NCI-H128 (cell line): ENCODE data around the gene HNRNPR.
"Not testable (repeated sequence)": the region's sequence is repeated elsewhere in the genome, so short reads cannot be mapped to it uniquely, and the experiment has no call there.

Experiments used
- DNase-seq: peaks from one replicate; lab custom pipeline; 2025; ENCODE audit not compliant: unreplicated experiment; lab: John Stamatoyannopoulos, UW

The HNRNPR gene

GRCh38 chr1:23344111-23344986, at the start of gene HNRNPR:
Gene HNRNPR, minus strand, starts transcription at chr1:23344284. Its CDS starts 3,276 bp downstream, at chr1:23341008.
- DNase-seq: peak; percentile 100

- no peak for DNase-seq
These were observed 49.6 kb upstream of the HNRNPR start for GRCh38 chr1:23393706-23394105.

GRCh38 chr1:23392125-23392855, 48.2 kb upstream of the HNRNPR start:
- DNase-seq: no peak

GRCh38 chr1:23389837-23390321, 45.8 kb upstream of the HNRNPR start:
- no peak for DNase-seq

- no peak for DNase-seq
These were observed 43.4 kb upstream of the HNRNPR start for GRCh38 chr1:23387494-23387893.

- no peak for DNase-seq
These were observed 41.1 kb upstream of the HNRNPR start for GRCh38 chr1:23385119-23385621.

GRCh38 chr1:23384312-23385058, 40.4 kb upstream of the HNRNPR start:
- DNase-seq: no peak

- no peak for DNase-seq
These were observed 39.7 kb upstream of the HNRNPR start for GRCh38 chr1:23383577-23384311.

GRCh38 chr1:23381233-23381885, 37.3 kb upstream of the HNRNPR start:
- no peak for DNase-seq

GRCh38 chr1:23380719-23381118, 36.6 kb upstream of the HNRNPR start:
- no peak for DNase-seq

- DNase-seq: not testable (repeated sequence)
These were observed 36.2 kb upstream of the HNRNPR start for GRCh38 chr1:23380236-23380635.

GRCh38 chr1:23376890-23377811, 33.1 kb upstream of the HNRNPR start:
- no peak for DNase-seq

GRCh38 chr1:23374079-23374735, 30.1 kb upstream of the HNRNPR start:
- DNase-seq: not testable (repeated sequence)

- no peak for DNase-seq
These were observed 28.1 kb upstream of the HNRNPR start for GRCh38 chr1:23371987-23372880.

GRCh38 chr1:23370709-23371584, 26.9 kb upstream of the HNRNPR start:
- DNase-seq: no peak

GRCh38 chr1:23370330-23370708, 26.2 kb upstream of the HNRNPR start:
- DNase-seq: no peak
